ENCODE data around the gene ZFYVE27.

DNA sequence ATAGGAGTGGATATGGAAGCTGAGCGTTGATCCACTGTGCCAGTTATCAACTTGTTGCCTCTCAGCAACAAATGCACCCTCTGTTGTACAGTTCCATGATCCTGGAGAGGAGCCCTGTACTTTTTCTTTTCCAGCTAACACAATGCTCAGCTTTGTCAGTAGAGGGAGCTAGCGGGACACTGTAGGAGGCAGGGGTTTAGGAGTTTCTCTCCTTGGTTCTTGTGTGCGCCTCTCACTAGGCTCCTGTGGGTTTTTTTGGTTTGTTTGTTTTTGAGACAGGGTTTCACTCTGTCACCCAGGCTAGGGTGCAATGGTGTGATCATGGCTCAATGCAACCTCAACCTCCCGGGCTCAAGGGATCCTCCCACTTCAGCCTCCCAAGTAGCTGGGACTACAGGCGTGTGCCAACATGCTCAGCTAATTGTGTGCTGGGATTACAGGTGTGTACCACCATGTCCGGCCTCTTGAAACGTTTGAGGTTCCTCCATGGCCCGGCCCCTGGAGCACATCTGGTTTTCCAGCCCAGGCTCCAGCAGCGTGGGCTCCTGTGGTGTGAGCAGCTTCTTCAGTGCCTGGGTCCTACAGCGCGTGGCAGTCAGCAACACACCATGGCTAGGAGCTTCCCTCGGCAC, 35.4 kb upstream of the ZFYVE27 start:
- TF ChIP-seq, protein P1, sequence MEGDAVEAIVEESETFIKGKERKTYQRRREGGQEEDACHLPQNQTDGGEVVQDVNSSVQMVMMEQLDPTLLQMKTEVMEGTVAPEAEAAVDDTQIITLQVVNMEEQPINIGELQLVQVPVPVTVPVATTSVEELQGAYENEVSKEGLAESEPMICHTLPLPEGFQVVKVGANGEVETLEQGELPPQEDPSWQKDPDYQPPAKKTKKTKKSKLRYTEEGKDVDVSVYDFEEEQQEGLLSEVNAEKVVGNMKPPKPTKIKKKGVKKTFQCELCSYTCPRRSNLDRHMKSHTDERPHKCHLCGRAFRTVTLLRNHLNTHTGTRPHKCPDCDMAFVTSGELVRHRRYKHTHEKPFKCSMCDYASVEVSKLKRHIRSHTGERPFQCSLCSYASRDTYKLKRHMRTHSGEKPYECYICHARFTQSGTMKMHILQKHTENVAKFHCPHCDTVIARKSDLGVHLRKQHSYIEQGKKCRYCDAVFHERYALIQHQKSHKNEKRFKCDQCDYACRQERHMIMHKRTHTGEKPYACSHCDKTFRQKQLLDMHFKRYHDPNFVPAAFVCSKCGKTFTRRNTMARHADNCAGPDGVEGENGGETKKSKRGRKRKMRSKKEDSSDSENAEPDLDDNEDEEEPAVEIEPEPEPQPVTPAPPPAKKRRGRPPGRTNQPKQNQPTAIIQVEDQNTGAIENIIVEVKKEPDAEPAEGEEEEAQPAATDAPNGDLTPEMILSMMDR (IDR thresholded peaks at IDR 0.05), result peak; percentile 31 to 89 (median 77)
- no peak for TF ChIP-seq POLR2A (IDR thresholded peaks at IDR 0.05)

Data from Peyer's patch (tissue), 4 donors.